ENCODE results near the gene PIGL. TPM values are rescaled to one million over a fixed set of nuclear protein-coding genes. Genes with fewer than 3 reads are reported as not detected.
"Not testable (repeated sequence)": the region's sequence is repeated elsewhere in the genome, so short reads cannot be mapped to it uniquely, and the experiment has no call there.

The PIGL gene
- 10 to 100 TPM; 35.5 to 38.7 TPM for total RNA-seq

DNA sequence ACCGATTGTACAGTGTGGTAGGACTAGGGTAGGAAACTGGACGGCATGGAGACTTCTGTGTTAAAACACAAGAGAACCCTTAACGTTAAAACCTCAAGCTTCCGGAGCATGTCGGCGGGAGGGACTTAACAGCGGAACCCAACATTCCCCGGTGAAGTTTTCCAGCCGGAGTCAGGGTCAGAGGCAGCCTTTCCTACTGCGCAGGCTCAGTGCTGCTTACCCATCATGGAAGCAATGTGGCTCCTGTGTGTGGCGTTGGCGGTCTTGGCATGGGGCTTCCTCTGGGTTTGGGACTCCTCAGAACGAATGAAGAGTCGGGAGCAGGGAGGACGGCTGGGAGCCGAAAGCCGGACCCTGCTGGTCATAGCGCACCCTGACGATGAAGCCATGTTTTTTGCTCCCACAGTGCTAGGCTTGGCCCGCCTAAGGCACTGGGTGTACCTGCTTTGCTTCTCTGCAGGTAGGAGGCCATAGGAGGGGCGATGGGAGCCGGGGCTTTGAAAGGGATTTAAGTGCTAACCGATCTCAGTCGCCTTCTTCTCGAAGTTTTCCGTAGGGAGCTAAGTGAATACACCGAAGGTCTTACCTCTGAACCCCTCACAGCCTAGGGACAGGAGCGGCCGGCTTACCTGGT lies at the start of gene PIGL:
PIGL (plus strand) TSS at position 209 of the 634 bp plus-strand sequence; CDS start at position 226, 17 bp downstream.
- Mint-ChIP-seq H3K27ac (peak within 1 kb of the TSS; percentile 96), H3K36me3 (ENCODE audit: low read depth) (peaks cover 22% of the 10 kb centered on the region), H3K9me3 (no peaks in the 10 kb centered on the region), H3K4me3 (peak within 1 kb of the TSS; percentile 99), H3K4me1 (no peaks in the 10 kb centered on the region), H3K27me3 (no peaks in the 10 kb centered on the region)
- ATAC-seq (replicated peaks) = peak; percentile 60

DNA sequence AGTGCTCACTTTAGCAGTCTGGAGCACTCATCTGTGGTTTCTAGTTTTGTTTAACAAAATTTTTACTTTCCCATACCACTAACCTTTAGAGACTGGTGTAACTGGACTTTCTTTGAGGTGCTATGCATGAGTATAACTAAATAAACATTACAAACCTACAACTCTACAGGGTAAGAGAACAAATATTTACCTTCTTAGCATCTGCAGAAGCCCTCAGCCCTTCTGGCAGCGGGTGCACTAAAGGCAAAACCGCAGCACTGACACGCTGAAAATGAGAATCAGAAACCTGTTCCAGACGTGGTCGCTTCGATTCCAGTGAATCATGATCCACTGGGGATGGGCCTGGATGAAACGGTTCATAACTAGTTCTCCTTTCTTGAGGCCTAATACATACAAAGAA lies 45.4 kb upstream of the PIGL start:
- H3K4me1 Mint-ChIP-seq = peaks cover 8% of the 10 kb centered on the region
- no peak for ATAC-seq (replicated peaks)
- peaks cover 69% of the 10 kb centered on the region for H3K36me3 Mint-ChIP-seq (ENCODE audit: low read depth)
- no peaks in the 10 kb centered on the region for H3K9me3 Mint-ChIP-seq
- no peaks in the 10 kb centered on the region for H3K27me3 Mint-ChIP-seq
- H3K4me3 Mint-ChIP-seq = no peak overlapping the region
- no peak overlapping the region for H3K27ac Mint-ChIP-seq

DNA sequence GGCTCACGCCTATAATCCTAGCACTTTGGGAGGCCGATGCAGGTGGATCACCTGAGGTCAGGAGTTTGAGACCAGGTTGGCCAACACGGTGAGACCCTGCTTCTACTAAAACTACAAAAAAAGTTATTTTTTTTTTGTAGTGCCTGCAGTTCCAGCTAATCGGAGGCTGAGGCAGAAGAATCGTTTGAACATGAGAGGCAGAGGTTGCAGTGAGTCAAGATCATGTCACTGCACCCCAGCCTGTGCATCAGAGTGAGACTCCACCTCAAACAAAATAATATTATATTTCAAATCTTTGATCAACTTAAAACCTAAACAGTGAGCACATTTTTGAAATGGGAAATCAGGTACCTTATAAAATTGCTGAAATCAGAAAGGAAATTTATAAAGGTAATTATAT lies 38.2 kb upstream of the PIGL start:
- no peak for ATAC-seq (replicated peaks)
- H3K4me3 Mint-ChIP-seq = no peak overlapping the region
- peaks cover 45% of the 10 kb centered on the region for H3K36me3 Mint-ChIP-seq (ENCODE audit: low read depth)
- no peaks in the 10 kb centered on the region for H3K27me3 Mint-ChIP-seq
- H3K9me3 Mint-ChIP-seq = no peaks in the 10 kb centered on the region
- H3K4me1 Mint-ChIP-seq = peaks cover 9% of the 10 kb centered on the region
- H3K27ac Mint-ChIP-seq = no peak overlapping the region

GRCh38 chr17:16181581-16181980 lies 35.4 kb upstream of the PIGL start:
- H3K4me3 Mint-ChIP-seq = no peak overlapping the region
- H3K36me3 Mint-ChIP-seq (ENCODE audit: low read depth) = peaks cover 69% of the 10 kb centered on the region
- no peak for ATAC-seq (replicated peaks)
- peaks cover 16% of the 10 kb centered on the region for H3K4me1 Mint-ChIP-seq
- H3K27ac Mint-ChIP-seq = no peak overlapping the region
- no peaks in the 10 kb centered on the region for H3K27me3 Mint-ChIP-seq
- H3K9me3 Mint-ChIP-seq = no peaks in the 10 kb centered on the region

DNA sequence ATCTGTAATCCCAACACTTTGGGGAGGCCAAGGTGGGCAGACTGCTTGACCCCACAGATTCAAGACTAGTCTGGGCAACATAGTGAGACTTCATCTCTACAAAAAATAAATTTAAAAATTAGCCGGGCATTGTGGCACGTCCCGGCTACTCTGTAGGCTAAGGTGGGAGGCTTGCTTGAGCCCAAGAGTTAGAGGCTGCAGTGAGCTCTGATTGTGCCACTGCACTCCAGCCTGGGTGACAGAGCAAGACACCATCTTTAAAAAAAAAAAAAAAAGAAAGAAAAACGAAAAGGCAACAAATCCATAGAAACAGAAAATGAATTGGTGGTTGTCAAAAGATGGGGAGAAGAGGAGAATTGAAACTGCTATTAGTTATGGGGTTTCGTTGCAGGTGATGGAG lies 29.4 kb upstream of the PIGL start:
- no peaks in the 10 kb centered on the region for H3K27me3 Mint-ChIP-seq
- H3K9me3 Mint-ChIP-seq = no peaks in the 10 kb centered on the region
- H3K4me3 Mint-ChIP-seq = no peak overlapping the region
- H3K36me3 Mint-ChIP-seq (ENCODE audit: low read depth) = peaks cover 91% of the 10 kb centered on the region
- ATAC-seq (replicated peaks) = no peak
- H3K4me1 Mint-ChIP-seq = peaks cover 9% of the 10 kb centered on the region
- H3K27ac Mint-ChIP-seq = peak overlapping the region; percentile 41

GRCh38 chr17:16189791-16190348 lies 27.1 kb upstream of the PIGL start:
- ATAC-seq (replicated peaks) = no peak
- H3K9me3 Mint-ChIP-seq = no peaks in the 10 kb centered on the region
- no peaks in the 10 kb centered on the region for H3K27me3 Mint-ChIP-seq
- H3K4me1 Mint-ChIP-seq = peaks cover 10% of the 10 kb centered on the region
- no peak overlapping the region for H3K4me3 Mint-ChIP-seq
- no peak overlapping the region for H3K27ac Mint-ChIP-seq
- peaks cover 91% of the 10 kb centered on the region for H3K36me3 Mint-ChIP-seq (ENCODE audit: low read depth)

DNA sequence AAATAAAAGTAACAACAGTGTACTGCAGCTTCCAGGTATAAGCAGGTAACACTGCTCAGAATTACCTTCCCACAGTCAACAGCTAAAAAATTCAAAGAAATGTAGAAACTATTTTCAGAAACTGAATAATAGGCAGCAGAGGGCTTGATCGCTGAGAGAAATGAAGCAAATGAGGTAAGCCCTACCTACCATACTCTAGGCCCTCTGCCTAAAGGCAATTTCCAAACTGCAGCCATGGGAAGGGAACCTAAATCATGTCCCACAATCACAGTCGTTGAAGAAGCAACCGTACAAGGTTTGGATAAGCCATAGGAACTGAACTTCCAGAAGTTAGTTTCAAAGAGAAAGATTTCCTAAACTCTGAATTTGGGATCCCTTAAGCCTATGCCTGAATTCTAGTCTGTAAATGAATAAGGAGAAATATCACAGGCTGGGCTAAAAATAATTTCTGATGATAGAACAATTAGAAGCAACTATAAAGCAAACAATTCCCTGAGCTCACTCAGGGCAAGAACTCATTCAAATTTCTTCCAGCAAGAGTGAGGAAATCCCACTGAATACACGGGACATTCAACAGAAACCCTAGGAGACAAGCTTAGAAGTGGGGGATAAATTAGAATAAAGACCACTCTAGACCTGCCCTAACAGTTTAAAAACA lies 26.2 kb upstream of the PIGL start:
- peaks cover 12% of the 10 kb centered on the region for H3K4me1 Mint-ChIP-seq
- H3K27me3 Mint-ChIP-seq = no peaks in the 10 kb centered on the region
- peaks cover 85% of the 10 kb centered on the region for H3K36me3 Mint-ChIP-seq (ENCODE audit: low read depth)
- no peak overlapping the region for H3K4me3 Mint-ChIP-seq
- peak overlapping the region; percentile 26 for H3K27ac Mint-ChIP-seq
- no peak for ATAC-seq (replicated peaks)
- no peaks in the 10 kb centered on the region for H3K9me3 Mint-ChIP-seq

DNA sequence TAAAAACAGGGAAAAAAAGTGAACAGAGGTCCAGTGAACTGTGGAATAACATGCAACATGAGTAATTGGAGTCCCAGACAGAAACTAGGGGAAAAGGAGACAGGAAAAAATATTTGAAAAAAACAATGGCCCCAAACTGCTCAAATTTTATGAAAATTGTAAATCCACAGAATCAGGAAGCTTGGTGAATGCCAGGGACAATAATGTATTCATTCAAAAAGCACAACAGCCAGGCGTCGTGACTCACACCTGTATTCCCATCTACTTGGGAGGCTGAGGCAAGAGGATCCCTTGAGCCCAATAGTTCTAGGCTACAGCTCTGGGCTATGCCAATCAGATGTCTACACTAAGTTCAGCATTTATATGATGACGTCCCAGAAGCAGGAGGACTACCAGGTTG lies 25.4 kb upstream of the PIGL start:
- peak overlapping the region; percentile 26 for H3K27ac Mint-ChIP-seq

DNA sequence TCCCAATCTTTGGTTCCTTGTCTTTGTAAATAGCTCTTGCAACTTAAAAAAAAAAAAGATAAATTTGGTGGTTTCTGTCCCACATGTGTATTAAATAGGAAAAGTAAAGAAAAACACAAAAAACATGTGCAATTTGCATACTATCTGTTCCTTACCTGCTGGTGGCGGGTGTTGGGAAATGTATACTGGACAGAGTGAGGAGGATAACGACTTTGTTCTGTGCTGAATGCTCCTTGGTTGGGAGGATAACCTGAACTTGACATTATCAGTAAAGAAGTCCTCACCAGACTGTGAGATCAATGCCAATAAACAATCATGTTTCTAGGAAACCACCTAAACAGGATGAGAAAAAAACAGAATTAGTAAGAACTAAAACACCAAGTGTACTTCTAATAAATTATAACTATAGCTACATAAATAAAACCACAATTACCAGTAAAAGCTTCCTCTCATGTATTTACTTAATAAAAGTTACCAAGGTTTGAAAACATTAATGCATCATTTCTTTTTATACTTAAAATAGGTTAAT lies 22.6 kb upstream of the PIGL start:
- ATAC-seq (replicated peaks); H3K9me3 Mint-ChIP-seq; H3K27me3 Mint-ChIP-seq: not testable (repeated sequence)
- peak overlapping the region; percentile 81 for H3K27ac Mint-ChIP-seq
- peak overlapping the region; percentile 8 for H3K4me3 Mint-ChIP-seq
- H3K36me3 Mint-ChIP-seq (ENCODE audit: low read depth) = peaks cover 85% of the 10 kb centered on the region
- H3K4me1 Mint-ChIP-seq = peaks cover 18% of the 10 kb centered on the region

More for the DNA sequence above, 25.4 kb upstream of the PIGL start:
- Mint-ChIP-seq H3K36me3 (ENCODE audit: low read depth) (peaks cover 77% of the 10 kb centered on the region), H3K4me1 (peaks cover 12% of the 10 kb centered on the region), H3K4me3 (no peak overlapping the region), H3K9me3 (no peaks in the 10 kb centered on the region), H3K27me3 (no peaks in the 10 kb centered on the region)
- ATAC-seq (replicated peaks) = no peak

DNA sequence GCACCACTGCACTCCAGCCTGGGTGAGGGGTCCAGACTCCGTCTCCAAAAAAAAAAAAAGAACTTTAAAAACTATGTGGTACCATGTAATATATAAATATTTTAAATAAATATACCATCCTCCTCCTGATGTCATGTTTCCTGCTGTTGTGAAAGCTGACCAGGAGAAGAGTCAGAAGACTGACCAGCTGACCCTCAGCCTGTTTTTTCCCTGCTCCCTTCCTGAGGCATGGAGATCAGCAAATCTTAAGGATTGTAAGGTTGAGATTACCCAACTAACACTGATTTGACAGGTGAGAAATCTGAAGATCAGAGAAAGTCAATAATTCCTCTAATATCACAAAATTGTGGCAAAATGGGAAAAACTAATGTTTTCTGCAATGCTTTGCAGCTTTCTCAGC lies 19.7 kb upstream of the PIGL start:
- H3K36me3 Mint-ChIP-seq (ENCODE audit: low read depth) = peaks cover 57% of the 10 kb centered on the region
- no peaks in the 10 kb centered on the region for H3K27me3 Mint-ChIP-seq
- no peak for ATAC-seq (replicated peaks)
- no peak overlapping the region for H3K27ac Mint-ChIP-seq
- peaks cover 19% of the 10 kb centered on the region for H3K4me1 Mint-ChIP-seq
- no peaks in the 10 kb centered on the region for H3K9me3 Mint-ChIP-seq
- no peak overlapping the region for H3K4me3 Mint-ChIP-seq

- ATAC-seq (replicated peaks) = no peak
- Mint-ChIP-seq H3K36me3 (ENCODE audit: low read depth) (peaks cover 39% of the 10 kb centered on the region), H3K27me3 (no peaks in the 10 kb centered on the region), H3K27ac (peak overlapping the region; percentile 75), H3K4me1 (peaks cover 28% of the 10 kb centered on the region), H3K9me3 (no peaks in the 10 kb centered on the region), H3K4me3 (peak overlapping the region; percentile 46)
These were observed 17.9 kb upstream of the PIGL start for GRCh38 chr17:16199093-16199492.

DNA sequence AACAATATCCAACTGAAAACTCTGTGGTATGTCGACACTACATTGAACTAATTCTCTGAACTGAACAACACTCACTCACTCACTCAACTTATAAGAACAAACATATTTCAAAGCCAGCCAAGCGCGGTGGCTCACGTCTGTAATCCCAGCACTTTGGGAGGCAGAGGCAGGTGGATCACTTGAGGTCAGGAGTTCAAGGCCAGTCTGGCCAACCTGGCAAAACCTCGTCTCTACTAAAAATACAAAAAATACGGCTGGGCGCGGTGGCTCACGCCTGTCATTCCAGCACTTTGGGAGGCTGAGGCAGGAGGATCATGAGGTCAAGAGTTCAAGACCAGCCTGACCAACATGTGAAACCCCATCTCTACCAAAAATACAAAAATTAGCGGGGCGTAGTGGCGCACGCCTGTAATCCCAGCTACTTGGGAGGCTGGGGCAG lies 15.3 kb upstream of the PIGL start:
- not testable (repeated sequence) for H3K27ac Mint-ChIP-seq; H3K27me3 Mint-ChIP-seq; ATAC-seq (replicated peaks); H3K9me3 Mint-ChIP-seq; H3K4me3 Mint-ChIP-seq
- Mint-ChIP-seq H3K4me1 (peaks cover 32% of the 10 kb centered on the region), H3K36me3 (ENCODE audit: low read depth) (peaks cover 34% of the 10 kb centered on the region)

GRCh38 chr17:16202554-16203500 lies 14.2 kb upstream of the PIGL start:
- H3K4me3 Mint-ChIP-seq = peak overlapping the region; percentile 59
- not testable (repeated sequence) for H3K9me3 Mint-ChIP-seq; H3K27me3 Mint-ChIP-seq; ATAC-seq (replicated peaks)
- H3K27ac Mint-ChIP-seq = peak overlapping the region; percentile 83
- peaks cover 32% of the 10 kb centered on the region for H3K4me1 Mint-ChIP-seq
- H3K36me3 Mint-ChIP-seq (ENCODE audit: low read depth) = peaks cover 23% of the 10 kb centered on the region

- ATAC-seq (replicated peaks); H3K9me3 Mint-ChIP-seq; H3K27me3 Mint-ChIP-seq: not testable (repeated sequence)
- H3K4me1 Mint-ChIP-seq = peaks cover 25% of the 10 kb centered on the region
- peaks cover 11% of the 10 kb centered on the region for H3K36me3 Mint-ChIP-seq (ENCODE audit: low read depth)
- peak overlapping the region; percentile 5 for H3K4me3 Mint-ChIP-seq
- H3K27ac Mint-ChIP-seq = peak overlapping the region; percentile 23
These were observed 12.2 kb upstream of the PIGL start for GRCh38 chr17:16204763-16205162.
